ENCODE results near the gene ADAMTS1.

ADAMTS1 gene

DNA sequence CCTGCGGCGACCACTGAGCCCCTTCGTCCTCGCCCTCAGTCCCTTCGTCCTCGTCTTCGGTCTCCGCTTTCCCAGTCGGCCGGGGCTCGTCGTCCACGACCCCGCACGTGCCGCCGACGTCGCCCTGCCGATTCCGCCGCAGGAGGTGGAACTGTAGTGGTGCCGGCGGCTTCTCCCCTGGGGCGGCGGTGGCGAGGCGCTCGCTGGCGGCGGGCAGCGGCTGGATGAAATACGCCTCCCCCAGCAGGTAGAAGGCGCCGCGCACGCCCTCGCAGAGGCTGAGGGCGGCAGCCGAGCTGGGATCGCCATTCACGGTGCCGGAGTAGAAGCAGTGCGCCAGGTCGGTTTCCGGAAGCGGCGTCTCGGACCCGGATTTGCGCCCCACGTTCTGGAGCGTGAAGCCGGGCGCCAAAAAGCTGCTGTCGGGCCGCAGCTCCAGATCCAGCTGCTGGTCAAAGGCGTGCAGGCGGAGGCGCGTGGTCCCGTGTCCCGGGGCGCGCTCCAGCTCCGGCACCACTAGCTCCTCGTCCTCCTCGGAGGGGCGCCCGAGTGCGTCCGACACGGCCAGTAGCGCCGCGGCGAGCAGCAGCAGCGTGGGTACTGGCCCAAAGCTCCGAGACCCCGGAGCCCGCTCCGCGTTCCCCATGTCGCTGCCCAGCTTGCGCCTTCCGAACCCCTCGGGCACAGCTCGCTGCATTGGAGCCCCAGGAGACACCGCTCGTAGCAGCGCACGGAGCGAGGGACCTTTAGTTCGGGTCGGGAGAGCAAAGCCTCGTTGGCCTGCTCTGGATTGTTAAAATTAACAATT lies 747 bp downstream of the ADAMTS1 start:
- peak; percentile 61 for DNase-seq (ENCODE audit: low spot score)

DNA sequence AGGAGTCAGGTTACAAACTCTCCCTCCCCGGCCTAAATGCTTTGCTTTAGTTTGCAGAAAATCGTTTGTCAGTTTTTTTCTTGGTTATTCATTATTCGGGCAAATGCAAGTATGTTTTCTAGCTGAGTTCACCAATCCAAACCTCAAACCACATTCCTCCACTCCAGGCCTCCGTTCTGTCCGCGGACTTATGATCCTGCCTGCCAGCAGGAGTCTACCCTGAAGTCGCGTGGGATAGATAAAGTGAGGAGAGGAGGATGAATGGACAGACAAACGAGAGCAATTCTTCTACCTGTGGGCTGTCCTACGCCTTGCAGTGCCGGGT lies 1.3 kb downstream of the ADAMTS1 start:
- no peak for DNase-seq (ENCODE audit: low spot score)

DNA sequence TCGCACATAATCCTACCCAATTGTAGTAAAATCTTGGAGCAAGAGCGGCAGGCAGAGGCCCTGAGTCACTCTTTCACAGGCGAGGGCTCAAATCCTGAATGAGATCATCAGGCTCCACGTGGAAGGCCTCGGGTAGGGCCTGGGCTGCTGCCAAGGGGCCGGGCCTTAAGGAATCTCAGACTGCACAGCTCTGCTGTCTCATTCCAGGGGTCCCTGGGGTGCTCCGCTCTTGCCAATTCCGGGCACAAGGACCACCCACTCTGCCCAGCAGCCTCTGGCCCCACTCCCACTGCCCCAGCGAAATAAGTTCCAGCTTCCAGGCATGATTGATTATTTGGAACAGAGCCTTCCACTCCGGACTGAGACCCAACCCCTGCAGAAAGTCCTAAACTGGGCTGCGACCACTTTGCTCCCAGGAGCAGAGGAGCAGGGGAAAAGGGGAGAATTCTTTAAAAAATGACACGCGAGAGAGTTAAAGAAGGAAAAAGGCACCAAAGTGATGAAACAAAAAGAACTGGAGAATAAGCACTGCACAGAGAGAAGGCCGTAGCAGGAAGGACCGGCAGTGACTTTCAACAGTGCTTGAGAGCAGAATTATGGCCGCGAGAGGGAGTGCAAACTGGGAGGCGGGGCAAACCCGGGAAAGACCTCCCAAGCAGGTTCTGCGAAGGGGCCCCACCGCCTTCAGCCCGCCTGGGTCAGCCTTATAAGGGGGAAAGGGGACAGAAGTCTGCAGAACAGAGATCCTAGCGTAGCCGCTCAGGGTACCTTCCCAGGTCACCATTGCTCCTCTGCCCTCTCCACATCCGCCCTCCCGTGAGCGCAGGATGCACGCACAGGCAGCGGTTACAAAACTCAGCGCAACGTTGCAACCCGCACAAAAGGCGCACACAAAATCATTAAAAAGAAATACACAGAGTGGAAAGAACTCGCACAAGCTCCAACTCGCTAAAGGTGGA lies 2.0 kb downstream of the ADAMTS1 start:
- peak; percentile 88 for DNase-seq (ENCODE audit: low spot score)

DNA sequence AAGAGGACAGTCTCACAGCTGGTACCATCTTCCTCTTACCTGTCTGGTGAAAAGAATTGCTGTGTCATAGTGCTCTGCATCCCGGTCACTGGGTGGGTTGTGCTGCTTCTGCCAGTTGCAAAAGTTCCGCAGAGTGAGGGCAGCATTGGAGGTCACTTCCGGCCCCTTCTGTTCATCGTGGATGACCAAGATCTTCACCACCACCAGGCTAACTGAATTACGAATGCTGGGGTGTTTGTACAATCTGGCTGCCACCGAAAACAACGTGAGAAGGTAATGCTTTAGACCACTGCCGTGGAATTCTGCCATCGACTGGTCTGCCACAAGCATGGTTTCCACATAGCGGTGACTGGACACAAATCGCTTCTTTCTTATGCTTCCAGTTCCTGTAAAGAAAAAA lies 2.9 kb downstream of the ADAMTS1 start:
- no peak for DNase-seq (ENCODE audit: low spot score)

DNA sequence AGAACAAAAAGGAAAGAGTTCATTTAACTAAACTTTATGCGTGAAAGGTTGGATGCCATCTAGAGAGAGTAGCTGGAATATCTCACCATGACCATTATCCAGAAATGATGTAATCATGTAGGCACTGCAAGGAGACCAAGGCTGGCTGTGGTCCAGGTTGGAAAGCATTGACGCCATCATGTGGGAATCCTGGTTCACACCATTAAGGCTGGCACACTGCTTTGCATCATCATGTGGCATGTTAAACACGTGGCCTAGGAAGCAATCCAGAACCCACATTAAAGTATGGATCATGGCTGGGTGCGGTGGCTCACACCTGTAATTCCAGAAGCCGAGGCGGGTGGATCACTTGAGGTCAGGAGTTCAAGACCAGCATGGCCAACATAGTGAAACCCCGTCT lies 4.3 kb downstream of the ADAMTS1 start:
- DNase-seq (ENCODE audit: low spot score), result no peak

DNA sequence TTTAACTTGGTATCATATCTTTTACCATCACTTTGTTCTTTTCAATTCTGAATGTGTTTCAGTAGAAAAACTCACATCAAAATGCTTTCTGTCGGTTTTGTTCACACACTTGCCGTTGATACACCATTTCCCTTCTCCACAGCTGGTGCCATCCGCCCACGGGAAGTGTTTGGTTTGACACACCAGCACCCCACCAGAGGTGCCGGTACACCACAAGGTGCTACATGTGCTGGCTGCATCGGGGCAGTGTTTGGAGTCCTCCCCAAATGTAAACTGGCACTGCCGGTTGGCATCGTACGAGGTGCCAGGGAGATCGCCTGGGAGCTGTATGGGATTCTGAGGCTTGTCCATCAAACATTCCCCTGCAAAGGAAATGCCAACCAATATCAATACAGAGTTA lies 5.0 kb downstream of the ADAMTS1 start:
- no peak for DNase-seq (ENCODE audit: low spot score)

DNA sequence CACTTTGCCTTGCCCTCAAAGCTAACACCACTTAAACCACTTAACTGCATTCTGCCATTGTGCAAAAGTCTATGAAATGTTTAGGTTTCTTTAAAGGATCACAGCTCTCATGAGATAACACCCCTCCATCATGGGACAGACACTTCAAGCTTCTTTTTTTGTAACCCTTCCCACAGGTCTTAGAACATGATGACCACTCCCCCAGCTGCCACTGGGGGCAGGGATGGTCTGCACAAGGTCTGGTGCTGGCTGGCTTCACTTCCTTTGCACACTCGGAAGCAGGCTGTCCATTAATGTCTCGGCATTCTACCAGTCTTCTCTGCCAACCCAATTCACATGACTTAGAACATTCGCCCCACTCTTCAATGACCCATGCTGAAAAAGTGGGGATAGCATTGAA lies 7.7 kb downstream of the ADAMTS1 start:
- no peak for DNase-seq (ENCODE audit: low spot score)

DNA sequence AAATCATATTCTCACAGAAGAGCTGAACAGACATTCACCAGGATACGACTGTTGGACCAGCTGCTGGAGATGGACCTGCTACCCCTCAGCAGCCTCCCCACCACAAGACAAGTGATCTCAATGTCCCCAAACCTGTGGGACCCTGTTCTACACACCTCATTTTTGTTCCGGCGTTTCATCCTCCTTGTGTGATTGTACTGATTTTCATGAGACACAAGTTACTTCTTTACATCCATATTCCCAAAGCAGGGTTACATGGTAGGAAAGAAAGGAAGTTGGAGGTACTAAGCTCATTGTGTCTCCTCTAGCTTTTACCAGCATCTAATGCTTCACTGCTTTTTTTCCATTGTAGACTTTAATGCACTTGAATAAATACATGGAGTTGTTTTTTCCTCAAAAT lies 8.7 kb downstream of the ADAMTS1 start:
- no peak for DNase-seq (ENCODE audit: low spot score)

DNA sequence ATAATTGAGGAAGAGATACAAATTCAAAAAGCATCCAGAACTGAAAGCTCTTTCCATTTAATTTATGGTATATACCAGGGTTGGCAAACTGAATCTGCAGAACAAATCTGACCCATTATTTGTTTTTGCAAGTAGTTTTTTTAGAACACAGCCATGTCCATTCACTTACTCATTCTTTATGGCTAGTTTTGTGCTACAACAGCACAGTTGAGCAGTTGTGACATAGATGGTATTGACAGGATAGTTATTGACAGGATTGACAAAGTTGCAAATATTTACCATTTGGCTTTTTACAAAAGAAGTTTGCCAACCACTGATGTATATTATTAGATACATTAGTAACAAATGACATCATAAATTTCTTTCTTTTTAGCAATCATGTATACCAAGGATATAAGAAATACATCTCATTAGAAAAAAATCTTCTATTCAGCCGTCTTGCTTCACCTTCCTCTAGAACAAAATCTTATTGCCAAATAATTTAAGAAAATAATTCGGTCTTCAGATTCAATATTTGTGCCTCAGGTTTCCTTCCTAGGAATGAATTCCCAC lies 9.4 kb downstream of the ADAMTS1 start:
- no peak for DNase-seq (ENCODE audit: low spot score)

DNA sequence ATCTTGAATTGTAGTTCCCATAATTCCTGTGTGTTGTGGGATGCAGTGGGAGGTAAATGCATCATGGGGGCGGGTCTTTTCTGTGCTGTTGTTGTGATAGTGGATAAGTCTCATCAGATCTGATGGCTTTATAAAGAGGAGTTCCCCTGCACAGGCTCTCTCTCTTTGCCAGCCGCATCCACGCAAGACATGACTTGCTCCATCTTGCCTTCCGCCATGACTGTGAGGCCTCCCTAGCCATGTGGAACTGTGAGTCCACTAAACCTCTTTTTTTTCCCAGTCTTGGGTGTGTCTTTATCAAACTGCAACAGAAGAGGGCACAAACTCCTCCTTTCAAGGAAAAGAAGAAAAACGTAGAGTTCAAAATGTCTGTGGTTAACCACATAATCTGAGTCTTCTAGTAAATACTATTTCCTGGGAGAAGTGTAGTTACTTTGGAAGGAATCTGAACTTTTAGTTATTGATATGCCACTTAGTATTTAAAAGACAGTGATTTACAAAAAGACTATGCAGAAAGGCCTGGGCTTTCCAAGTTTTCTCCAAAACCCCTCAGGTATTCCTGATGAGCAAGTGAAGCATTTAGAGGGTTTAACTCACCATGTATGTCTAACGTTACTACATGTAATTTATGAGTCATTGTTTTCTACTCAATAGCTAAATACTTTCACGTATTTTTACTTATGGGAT lies 10.0 kb downstream of the ADAMTS1 start:
- no peak for DNase-seq (ENCODE audit: low spot score)

DNA sequence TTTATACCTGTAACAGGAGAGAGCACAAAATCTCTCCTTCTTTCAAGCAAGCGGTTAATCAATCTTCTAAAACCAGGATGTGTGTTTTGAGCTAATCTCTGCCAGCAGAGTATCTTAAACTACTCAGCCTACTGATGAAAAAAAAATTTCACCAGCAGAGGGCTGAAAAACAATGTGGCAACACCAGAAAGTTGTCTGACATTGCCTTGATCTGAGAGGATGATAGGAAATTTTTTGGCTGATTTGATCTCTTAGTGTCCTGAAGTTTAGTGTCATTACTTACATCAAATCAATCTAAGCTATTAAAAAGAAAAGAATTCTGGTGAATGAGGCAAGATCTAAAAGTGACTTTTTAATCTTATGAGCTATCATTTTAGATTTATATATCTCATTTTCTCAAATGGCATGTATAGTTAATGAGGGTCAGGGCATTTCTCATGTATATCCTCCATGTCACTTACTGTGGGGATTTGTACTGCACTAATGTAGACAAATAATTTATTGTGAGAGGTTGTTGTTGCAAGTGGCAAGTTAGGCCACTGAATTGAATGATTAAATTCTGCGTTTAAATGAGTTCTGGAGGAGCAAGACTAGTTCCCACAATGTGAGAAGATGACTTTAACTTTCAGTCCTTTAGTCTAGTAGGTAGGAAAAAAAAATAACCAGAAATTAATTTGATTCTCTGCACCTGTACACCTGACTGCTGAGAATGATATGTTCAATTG lies 10.9 kb downstream of the ADAMTS1 start:
- no peak for DNase-seq (ENCODE audit: low spot score)

DNA sequence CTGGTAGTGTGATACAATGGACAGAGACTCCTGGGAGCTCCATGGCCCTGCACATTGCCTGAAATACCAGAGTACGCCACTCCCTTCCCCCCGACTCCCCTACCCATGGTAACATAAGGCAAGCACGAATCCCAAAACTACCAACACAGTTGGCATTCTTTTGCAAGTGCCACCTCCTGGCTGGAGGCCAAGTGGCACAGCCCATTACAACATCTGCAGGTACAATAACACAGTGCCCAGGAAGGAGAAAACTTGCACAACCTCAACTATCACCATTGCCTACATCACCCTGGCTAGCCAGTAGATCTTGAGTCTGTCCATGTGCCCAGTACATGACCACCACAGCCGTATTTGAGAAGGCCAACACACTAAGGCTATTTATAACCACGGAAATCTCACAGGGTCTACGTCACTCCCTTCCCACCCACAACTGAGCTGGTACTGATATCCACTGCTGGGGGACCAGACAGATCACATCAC lies 11.7 kb downstream of the ADAMTS1 start:
- DNase-seq (ENCODE audit: low spot score), result no peak

DNA sequence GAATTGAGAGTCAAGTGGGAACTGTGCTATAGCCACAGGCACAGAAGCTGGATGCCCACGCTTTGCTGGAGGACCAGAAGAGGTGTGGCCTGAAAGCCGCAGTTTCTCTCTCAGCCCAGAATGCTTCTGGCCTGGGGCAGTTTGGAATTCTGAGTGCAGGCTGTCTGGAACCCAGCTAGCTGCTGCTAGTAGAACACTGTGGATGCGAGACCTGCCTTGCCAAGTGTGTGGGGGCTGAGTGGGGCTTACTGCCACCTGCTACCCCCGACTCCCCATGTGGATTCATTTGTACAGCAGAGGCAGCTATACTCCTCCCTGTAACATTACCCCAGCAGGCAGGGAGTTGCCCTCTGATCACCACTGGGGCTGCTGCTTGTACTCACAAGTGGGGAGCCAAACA lies 12.2 kb downstream of the ADAMTS1 start:
- DNase-seq (ENCODE audit: low spot score), result no peak

DNA sequence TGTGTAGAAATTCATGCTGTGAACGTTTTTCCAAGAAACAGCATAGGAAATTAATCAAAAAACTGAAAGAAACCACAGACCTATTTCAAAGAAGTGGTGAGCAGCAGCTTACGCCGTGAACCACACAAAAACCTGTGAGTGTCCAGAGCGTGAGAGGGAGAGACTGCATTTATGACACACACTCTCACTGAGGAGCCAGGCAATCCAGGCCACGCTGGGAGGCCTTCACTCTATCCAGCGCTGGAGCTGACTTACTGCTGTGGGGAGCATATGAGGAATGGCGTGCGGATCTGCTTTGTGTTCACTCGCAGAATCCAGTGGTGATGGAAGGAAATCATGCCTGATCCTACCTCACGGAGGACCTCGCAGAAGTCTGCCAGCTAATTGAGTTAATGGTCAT lies 12.7 kb downstream of the ADAMTS1 start:
- DNase-seq (ENCODE audit: low spot score), result no peak

DNA sequence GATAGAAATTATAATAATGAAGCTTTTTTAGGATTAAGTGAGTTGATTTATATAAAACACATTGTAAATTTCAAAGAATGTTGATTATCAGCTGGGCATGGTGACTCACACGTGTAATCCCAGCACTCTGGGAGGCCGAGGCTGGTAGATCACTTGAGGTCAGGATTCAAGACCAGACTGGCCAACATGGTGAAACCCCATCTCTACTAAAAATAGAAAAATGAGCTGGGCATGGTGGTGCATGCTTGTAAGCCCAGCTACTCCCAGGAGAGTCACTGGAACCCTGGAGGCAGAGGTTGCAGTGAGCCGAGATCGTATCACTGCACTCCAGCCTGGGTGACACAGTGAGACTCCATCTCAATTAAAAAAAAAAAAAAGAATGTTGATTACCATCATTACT lies 18.4 kb downstream of the ADAMTS1 start:
- no peak for DNase-seq (ENCODE audit: low spot score)

DNA sequence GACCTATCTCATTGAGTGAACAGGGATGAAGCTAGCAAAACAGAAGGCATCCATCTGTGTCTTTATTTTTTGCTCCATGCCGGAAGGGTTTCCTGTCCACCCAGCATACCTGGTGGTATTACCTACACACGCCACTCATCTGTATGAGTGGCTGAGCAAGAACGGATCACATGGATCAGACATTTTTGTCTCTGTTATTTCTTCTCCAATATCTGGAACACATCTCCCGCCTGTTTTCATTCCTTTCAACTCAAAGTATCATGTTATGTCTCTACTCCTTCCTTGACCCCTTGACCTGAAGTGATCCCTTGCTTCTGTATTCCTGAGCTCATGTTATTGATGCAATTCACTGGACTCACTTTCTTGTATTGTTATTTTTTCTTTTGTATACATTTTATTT lies 24.7 kb downstream of the ADAMTS1 start:
- DNase-seq (ENCODE audit: low spot score), result no peak

DNA sequence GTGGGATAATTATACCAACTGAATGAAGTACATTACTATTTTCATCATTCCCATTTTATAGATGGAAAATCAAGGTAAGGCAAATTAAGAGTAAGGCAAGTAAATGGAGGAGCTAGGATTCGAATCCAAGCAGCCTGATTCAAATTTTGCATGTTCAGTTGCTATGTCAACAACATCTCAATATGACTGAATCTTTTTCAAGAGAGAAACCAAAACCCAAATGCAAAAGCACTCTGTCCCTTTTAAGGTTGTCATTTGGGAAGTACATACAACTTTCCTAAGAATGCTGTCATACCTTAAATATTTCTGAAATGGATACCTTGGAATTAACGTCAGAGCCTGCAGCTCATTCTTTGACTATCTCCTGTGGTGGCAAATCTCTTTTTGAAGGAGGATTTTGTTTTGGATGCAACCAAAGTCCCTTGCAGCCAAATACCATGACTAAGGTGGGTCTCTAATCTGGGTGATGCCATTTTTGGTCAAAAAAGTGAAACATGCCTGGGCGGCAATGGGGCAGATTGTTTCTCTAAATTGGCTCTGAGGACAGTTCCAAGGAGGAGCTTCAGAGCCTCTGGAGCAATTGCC lies 25.4 kb downstream of the ADAMTS1 start:
- no peak for DNase-seq (ENCODE audit: low spot score)

DNA sequence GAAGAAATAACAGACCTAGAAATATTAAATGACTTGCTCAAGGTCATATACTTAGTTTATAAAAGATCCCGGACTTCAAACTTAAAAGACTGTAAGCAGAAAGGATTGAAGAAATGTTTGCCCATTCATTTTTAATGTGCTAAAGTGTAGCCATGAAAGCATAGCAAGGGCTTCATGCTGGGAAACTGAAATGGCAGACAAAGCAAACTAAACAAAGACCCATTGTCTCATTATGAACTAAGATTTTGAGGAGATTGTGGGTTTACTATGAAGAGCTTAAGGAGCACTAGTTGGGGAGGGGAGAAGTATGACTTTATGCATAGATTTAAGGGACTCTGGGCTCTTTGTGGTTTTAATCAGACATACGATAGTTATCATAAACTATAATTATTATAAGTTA lies 26.3 kb downstream of the ADAMTS1 start:
- DNase-seq (ENCODE audit: low spot score), result no peak

DNA sequence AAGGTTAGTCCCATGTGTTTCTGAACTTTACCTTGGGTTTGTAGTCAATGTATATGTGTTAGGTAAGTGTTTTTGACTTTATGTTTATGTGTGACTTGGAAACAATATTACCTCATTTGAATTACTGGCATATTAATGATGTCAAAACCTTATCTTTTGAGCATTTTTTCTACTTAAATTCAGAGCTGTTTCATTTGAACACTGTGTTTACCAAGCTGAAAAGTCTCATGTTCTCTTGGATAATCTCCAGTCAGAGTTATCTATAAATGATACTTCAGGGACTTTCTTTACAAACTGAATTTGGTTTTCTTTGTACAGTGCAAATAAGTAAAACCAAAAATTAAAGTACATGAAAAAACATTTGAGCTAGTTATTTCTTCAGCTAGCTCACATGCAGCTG lies 30.0 kb downstream of the ADAMTS1 start:
- DNase-seq (ENCODE audit: low spot score), result no peak

DNA sequence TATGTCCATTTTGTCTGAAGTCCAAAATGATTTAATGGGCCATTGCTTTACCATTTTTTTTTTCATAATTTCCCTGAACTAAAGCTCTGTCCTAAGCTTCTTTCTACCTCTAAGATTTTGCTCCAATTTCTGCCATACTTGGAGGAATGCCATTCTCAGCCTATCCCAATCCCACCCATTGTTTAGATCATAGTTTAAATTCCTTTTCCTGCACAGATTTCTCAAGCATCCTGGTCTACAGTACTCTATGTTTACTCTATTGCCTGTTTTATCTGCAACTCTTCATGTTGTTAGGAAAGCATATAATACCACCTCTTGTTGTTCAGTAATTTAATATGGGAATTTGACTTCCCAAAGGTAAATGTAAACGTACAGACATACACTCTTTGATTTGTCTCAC lies 30.8 kb downstream of the ADAMTS1 start:
- no peak for DNase-seq (ENCODE audit: low spot score)

DNA sequence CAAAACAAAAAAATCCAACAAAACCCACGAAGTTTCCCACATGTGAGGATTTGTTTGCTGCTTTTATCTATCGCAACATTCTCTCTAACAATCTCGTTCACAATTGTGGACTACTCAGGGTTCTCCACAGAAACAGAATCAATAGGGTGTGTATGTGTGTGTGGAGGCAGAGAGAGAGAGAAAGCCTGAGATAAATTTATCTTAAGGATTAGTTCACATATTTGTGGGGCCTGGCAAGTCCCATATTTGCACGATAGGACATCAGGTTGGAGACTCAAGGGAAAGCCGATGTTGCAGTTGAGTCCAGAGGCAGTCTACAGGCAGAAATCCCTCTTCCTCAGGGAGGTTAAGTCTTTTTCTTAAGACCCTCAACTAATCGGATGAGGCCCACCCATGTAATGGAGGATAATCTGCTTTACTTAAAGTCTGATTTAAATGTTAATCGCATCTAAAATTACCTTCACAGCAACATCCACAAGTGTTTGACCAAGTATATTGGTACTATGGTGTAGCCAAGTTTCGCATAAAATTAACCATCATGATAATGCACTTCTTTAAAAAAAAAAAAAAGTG lies 31.7 kb downstream of the ADAMTS1 start:
- no peak for DNase-seq (ENCODE audit: low spot score)

All from putamen (tissue), 1 donor.